Measurements from ENCODE around the gene SPINT1. TPM values are rescaled to one million over a fixed set of nuclear protein-coding genes. Genes with fewer than 3 reads are reported as not detected.

Gene SPINT1
- total RNA-seq, 4 donors from 2014 or later: 285 to 729 (median 580) TPM

DNA sequence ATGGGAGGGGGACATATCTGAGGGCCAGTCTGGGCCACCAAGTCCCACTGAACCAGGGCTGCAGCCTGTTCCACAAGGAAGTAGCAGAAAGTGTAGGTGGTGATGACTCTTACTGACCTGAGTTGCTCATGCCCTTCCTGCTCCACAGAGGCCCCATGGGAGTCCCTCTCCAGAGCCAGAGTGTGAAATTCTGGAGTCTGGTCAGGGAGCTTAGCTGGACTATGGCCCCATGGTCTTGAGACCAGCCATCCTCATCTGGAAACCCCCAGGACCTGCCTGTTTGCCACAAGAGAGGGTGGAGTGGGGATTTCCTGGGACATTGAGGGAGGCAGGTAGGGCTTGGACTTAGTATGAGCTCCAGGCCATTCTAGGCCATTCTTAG is 3.0 kb downstream of the SPINT1 start:
- Histone ChIP-seq H3K36me3 (no peaks in the 10 kb centered on the region), H3K27me3 (peaks cover 9% of the 10 kb centered on the region), H3K4me1 (peaks cover 0 to 68% (median 33%) of the 10 kb centered on the region in 4 donors), H3K27ac (peak overlapping the region; percentile 85 to 94 (median 92)), H3K9me3 (no peaks in the 10 kb centered on the region), H3K4me3 (peak overlapping the region in 3 of 4 donors; percentile 18 to 73 (median 69))
- in situ Hi-C loops (cut with MboI; ENCODE audit: low pct_ligation_motif_present in 1 of 4, low pct_unique_long_range_greater_than_20kb in 1 of 4, low sequenced_read_pairs in 3 of 4): no loop called here
- intact Hi-C loops (cut with DNase I; ENCODE audit: low total_unique reads): no loop called here
- TF ChIP-seq POLR2AphosphoS5 (IDR thresholded peaks at IDR 0.05) (peak in 1 of 3 donors; percentile 49), EP300 (IDR thresholded peaks at IDR 0.05; ENCODE audit: low read depth) (no peak)
- peak; percentile 42 for DNase-seq

DNA sequence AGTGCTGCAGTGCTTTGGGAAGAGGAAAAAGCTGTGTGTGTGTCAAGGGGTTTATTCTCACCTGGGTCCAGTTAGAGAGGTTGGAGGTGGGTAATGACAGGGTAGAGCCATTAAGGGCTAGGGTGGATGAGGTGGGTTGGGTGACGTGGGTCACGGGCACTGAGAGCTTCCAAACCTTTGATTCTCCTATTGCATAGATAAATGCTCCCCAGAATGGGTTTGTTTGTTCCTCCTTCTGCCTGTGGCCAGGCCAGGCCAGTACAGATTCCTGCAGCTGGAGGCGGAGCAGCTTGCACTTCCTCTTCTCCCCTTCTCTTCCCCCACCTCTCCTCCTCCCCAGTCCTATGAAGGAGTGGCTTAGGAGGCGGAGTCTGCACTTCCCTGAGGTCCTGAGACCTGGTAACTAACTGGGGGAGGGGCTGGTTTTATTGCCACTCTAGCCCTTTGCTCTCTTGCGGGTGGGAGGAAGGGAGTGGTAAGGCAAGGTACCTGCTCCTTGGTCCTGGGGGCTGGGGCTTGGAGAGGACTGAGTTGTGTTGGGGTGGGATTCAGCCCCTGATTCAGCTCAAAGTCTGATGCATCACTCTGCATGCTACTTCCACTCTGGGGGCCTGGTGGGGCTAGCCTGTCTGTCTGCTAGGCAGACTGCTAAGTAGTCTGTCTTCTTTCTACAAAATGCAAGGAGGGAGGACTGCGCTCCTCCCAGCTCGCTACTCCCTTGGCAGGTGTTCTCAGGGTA is 3.5 kb downstream of the SPINT1 start:
- H3K27me3 ChIP-seq: peaks cover 9% of the 10 kb centered on the region
- H3K9me3 ChIP-seq: no peaks in the 10 kb centered on the region
- in situ Hi-C loops (cut with MboI; ENCODE audit: low pct_ligation_motif_present in 1 of 4, low pct_unique_long_range_greater_than_20kb in 1 of 4, low sequenced_read_pairs in 3 of 4) (no loop called here), intact Hi-C loops (cut with DNase I; ENCODE audit: low total_unique reads) (no loop called here)
- H3K27ac ChIP-seq: peak overlapping the region; percentile 85 to 94 (median 92)
- peaks cover 0 to 73% (median 38%) of the 10 kb centered on the region in 4 donors for H3K4me1 ChIP-seq
- peak; percentile 92 for DNase-seq
- 42 to 50% methylated on average over 1 to 7 of the region's 7 CpGs for WGBS, 2 donors (ENCODE audit: low coverage in 1 of 2)
- H3K36me3 ChIP-seq: no peaks in the 10 kb centered on the region
- peak overlapping the region in 3 of 4 donors; percentile 18 to 73 (median 69) for H3K4me3 ChIP-seq
- TF ChIP-seq POLR2A (IDR thresholded peaks at IDR 0.05) (peak; percentile 81), EP300 (IDR thresholded peaks at IDR 0.05; ENCODE audit: low read depth) (peak; percentile 27), POLR2AphosphoS5 (IDR thresholded peaks at IDR 0.05) (peak; percentile 87 to 92 (median 88))
- TF ChIP-seq, protein P1, sequence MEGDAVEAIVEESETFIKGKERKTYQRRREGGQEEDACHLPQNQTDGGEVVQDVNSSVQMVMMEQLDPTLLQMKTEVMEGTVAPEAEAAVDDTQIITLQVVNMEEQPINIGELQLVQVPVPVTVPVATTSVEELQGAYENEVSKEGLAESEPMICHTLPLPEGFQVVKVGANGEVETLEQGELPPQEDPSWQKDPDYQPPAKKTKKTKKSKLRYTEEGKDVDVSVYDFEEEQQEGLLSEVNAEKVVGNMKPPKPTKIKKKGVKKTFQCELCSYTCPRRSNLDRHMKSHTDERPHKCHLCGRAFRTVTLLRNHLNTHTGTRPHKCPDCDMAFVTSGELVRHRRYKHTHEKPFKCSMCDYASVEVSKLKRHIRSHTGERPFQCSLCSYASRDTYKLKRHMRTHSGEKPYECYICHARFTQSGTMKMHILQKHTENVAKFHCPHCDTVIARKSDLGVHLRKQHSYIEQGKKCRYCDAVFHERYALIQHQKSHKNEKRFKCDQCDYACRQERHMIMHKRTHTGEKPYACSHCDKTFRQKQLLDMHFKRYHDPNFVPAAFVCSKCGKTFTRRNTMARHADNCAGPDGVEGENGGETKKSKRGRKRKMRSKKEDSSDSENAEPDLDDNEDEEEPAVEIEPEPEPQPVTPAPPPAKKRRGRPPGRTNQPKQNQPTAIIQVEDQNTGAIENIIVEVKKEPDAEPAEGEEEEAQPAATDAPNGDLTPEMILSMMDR (IDR thresholded peaks at IDR 0.05): peak in 3 of 5 experiments; percentile 12 to 61 (median 40)

DNA sequence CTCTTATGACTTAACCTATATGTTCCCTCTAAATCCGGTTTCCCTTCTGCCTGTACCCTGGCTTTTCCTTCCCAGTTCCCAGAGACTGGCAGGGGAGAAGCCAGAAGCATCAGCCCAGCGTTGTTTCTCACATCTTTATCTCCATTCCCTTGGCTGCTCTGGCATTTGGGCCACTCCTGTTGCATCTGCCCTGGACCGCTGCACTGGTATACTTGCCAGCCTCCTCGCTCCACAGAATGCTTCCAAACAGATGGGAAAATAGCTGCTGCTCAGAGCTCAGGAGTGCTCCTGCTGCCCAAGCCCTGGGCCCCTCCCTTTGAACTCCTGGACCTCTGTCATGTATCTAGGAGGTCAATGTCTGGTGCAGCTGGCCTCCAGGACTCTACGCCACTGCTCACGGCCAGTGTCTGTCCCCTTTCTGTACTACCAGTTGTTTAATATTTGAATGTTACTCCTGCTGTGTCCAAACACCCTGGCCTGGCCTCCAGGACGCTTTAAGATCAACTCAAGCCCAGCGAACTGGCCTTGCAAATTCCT is 6.8 kb downstream of the SPINT1 start:
- H3K27me3 ChIP-seq: peaks cover under 1% of the 10 kb centered on the region
- intact Hi-C loops (cut with DNase I; ENCODE audit: low total_unique reads) (no loop called here), in situ Hi-C loops (cut with MboI; ENCODE audit: low pct_ligation_motif_present in 1 of 4, low pct_unique_long_range_greater_than_20kb in 1 of 4, low sequenced_read_pairs in 3 of 4) (no loop called here)
- H3K27ac ChIP-seq: peak overlapping the region; percentile 8 to 81 (median 77)
- H3K4me1 ChIP-seq: peaks cover 0 to 64% (median 31%) of the 10 kb centered on the region in 4 donors
- no peak overlapping the region for H3K4me3 ChIP-seq
- no peaks in the 10 kb centered on the region for H3K9me3 ChIP-seq
- H3K36me3 ChIP-seq: peaks cover 0 to 7% (median 0%) of the 10 kb centered on the region in 4 donors
- WGBS, 2 donors (ENCODE audit: low coverage in 1 of 2): 70 to 86% methylated on average over 4 to 8 of the region's 8 CpGs
- DNase-seq: no peak
- TF ChIP-seq, protein P1 (IDR thresholded peaks at IDR 0.05): no peak
- TF ChIP-seq POLR2AphosphoS5 (IDR thresholded peaks at IDR 0.05) (no peak), POLR2A (IDR thresholded peaks at IDR 0.05) (no peak), EP300 (IDR thresholded peaks at IDR 0.05; ENCODE audit: low read depth) (no peak)

DNA sequence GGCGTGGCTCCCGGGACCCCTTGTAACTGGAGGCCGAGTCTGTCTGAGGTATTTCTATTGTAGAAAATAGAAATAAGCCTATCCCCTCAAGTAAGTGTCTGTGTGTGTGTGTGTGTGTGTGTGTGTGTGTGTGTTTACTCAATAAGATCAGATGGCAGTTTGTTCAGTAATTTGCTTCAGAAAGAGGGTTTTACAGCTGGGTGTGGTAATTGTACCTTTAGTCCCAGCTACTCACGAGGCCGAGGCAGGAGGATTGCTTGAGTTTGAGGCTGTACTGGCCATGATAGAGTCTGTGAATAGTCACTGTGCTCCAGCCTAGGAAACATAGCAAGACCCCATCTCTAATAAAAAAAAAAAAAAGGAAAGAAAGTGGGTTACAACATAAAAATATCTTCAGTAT is 8.7 kb downstream of the SPINT1 start:
- peaks cover 3 to 69% (median 38%) of the 10 kb centered on the region in 4 donors for H3K4me1 ChIP-seq
- in situ Hi-C loops (cut with MboI; ENCODE audit: low pct_ligation_motif_present in 1 of 4, low pct_unique_long_range_greater_than_20kb in 1 of 4, low sequenced_read_pairs in 3 of 4) (no loop called here), intact Hi-C loops (cut with DNase I; ENCODE audit: low total_unique reads) (no loop called here)
- no peaks in the 10 kb centered on the region for H3K9me3 ChIP-seq
- 38 to 51% methylated on average over 2 to 5 of the region's 5 CpGs for WGBS, 2 donors (ENCODE audit: low coverage in 1 of 2)
- no peak overlapping the region for H3K4me3 ChIP-seq
- TF ChIP-seq, protein P1 (IDR thresholded peaks at IDR 0.05): no peak
- TF ChIP-seq POLR2A (IDR thresholded peaks at IDR 0.05) (no peak), EP300 (IDR thresholded peaks at IDR 0.05; ENCODE audit: low read depth) (no peak), POLR2AphosphoS5 (IDR thresholded peaks at IDR 0.05) (no peak)
- H3K36me3 ChIP-seq: peaks cover 0 to 7% (median 0%) of the 10 kb centered on the region in 4 donors
- no peaks in the 10 kb centered on the region for H3K27me3 ChIP-seq
- H3K27ac ChIP-seq: peak overlapping the region; percentile 74 to 81 (median 77)
- DNase-seq: peak; percentile 73

Data from transverse colon (tissue), 4 donors.